ENCODE results near the gene NUP210.
A peak's percentile ranks its signal among the peaks of the same experiment; 100 is the strongest.
"Not testable (repeated sequence)": the region's sequence is repeated elsewhere in the genome, so short reads cannot be mapped to it uniquely, and the experiment has no call there.

The NUP210 gene

DNA sequence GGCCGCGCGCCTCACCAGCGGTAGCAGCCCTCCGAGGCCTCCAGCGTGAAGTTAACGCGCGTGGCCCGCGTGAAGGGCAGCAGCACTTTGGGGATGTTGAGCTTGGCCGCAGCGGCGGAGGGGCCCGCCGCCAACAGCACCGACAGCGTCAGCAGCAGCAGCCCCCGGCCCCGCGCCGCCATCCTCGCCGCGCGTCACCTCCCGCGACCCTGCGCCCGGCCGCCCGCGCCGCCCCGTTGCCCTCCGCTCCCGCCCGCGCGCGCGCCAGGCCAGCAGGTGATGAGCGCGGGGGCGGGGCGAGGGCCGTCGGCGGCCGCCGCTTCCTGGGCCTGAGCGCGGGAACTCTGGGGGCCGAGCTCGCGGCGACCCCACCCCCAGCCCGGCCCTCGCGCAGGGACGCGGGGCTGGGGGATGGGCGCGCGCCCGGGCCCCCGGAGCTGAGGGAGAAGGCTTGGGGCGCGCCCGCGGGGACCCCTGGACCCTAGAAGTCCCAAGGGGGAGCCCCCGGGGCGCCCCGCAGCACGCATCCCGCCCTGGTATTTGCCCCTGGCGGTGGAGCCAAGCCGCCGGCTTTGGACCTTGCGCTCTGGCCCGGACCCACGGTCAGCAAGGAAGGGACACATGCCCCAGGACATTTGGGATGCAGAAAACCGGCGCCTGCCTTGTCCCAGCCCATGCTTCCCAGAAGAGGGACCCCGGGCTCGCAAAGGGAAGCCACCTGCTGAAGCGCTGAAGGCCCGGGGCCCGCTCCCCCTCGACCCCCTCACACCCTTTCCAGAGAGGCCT is at the start of gene NUP210:
TSS of gene NUP210 (minus strand) at position 278 of the 786 bp plus-strand sequence. CDS start at position 182, 96 bp downstream.
- DNase-seq: no peak

DNA sequence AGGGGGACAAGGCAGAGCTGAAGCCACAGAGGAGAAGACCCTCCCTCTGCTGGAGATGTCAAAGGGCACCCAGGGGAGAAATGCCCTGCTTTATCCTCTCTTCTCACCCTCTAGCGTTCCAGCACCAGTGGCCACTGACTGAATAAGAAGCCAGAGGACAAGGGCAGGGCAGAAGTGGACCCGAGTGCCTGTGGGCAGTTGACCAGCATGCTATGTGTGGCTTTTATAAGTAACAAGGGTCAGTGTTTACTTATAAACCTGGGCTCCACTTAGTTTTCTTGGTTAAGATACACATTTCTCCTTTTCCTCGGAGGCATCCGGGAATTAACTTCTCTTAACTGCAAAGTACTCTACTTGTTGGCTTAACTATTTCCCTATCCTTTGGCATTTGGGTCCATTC is 46.7 kb upstream of the NUP210 start:
- no peak for DNase-seq

DNA sequence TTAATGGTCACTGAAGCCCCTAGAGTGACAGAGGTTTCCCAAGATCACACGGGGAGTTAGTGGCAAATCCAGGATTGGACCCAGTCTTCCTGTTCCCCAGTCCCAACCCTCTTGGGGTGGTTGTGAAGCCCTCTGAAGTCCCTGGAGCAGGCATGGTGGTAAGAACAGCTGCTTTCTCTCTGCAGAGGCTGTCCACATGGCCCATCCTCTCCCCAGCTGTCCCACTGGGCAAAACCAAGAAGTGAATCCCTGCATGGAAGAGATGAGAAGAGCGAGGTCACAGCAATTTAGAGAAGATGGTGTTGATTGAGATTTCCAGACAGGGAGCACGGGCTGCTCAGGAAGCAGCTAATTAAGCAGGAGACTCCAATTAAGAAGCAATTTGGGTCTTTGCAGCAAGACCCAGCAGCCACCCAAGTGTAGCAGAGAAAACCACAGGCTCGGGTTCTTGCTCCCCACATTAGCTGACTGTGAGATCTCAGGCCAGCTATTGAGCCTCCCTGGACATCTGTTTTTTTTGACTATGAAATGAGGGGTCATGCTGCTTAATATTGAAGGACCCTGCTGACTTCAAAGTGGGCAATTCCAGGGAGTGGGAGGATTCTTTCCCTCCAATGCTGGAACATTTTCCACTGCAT is 45.2 kb upstream of the NUP210 start:
- no peak for DNase-seq

DNA sequence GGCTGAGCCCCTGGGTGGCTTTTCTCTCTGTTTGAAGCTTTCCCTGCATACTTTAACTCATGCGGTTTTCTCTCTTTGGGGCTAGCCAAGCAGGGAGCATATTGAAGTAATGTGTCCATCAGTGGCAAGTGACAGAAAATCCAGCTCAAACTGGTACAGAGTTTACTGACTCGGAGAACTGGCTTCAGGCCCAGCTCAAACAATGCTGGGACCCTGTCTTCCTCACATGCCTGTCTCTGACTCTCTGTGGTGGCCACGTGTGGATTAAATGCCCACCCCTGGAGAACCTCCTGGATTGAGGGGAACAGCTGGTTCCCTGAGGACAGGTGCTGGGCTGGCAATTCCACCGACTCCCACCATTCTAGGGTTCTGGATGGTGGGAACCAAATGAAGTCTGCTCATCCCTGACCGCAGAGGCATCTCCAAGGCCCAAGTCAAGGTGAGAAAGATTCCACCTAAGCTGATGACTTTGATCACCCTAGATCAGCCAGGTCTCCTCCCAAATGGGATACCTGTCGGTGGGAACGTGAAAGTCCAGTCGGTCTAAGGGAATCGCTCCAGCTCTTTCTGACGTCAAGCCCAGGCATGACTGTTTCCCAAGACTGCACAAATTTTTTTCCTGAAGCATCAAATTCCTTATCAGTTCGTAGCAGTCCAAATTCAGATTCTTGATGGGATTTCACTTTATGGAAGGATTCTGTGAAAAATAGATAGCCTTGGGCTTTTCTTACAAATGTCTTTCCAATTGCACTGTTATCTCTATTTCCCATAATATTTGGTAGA is 43.7 kb upstream of the NUP210 start:
- no peak for DNase-seq

DNA sequence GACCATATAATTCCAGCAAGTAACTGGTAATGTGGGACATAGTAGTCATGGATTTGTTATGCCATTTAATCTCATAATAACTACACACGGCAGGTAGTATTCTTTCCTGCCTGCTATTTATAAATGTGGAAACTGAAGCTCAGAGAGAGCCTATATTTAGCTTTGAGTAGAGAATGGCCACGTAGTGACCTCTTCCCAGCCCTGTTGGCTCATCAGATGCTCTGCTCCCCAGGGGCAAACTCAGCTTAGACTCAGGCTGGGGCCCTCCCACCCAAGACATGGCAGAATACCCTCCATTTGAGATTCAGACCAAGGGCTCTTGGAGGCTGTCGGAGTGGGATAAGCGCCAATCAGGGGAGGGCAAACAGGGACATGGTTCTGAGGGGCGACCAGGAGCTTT is 42.7 kb upstream of the NUP210 start:
- DNase-seq: no peak

DNA sequence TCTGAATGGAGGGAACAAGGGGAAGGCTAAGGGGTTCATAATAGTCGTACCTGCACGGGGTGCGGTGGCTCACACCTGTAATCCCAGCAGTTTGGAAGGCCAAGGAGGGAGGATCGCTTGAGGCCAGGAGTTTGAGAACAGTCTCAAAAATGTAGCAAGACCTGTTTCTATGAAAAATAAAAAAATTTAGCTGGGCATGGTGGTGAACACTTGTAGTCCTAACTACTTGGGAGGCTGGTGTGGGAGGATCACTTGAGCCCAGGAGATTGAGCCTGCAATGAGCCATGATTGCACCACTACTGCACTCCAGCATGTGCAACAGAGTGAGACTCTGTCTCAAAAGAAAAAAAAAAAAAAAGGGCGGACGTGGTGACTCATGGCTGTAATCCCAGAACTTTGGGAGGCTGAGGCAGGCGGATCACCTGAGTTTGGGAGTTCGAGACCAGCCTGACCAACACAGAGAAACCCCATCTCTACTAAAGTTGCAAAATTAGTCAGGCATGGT is 42.1 kb upstream of the NUP210 start:
- DNase-seq: no peak

DNA sequence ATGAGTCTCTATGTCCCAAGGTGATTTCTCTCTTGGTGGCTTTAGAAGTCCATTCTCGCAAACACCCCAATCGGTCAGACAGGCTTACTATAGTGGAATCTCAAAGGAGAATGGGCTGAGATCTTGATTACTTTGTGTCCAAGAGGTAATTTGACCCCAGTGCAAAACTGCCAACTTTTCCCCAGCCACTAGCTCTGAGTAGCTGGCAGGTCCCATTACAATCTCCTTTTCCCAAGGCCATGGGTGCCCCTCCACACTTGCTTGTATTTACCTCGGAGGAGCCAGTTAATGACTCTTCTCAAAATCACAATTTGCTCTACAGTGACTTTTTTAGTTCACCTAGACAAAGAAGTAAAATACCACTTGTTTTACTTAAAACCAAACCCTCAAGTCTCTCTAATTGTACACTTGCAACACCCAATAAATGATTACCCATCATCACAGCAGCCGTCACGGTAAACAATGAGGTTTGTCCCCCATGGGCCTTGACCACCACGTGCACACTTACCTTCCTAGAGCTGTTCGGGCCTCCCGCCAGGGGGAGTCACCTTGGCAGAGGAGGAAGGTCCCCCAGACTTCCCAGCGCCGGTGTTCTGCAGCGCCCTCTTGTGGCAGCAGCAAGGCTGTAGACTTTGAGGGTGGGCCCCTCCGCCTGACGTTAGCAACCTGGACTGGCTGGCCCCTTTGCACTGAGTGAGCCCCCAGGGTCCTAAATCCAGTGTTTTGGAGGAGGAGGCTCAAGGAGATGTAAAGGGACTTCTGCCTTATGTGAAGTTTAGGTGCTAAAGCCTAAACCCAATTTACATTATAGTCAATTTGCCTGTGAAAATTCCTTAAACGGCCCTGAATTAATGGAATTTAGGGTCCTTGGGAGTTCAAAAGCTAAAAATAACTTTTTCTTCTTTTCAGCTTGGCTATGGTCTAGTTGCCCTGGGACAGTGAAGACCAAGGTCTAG is 41.3 kb upstream of the NUP210 start:
- DNase-seq: peak; percentile 11

DNA sequence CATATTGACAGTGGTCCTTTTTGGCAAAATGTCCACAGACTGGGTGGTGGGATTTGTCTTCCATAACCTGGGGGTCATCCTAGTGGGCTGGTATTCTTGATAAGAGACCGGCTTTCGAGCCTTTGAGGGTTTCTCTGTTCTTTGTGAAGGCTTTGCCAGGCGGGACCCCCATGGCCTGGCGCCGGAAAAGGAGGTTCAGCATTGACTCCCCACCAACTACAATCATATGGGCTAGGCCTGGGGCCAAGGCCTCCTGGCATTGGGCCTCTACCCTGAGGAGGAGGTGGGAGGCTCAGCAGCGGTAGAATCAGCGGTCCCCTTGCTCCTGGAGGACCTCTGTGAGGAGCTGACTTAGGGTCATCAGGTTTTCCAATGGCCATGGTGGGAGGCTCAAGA is 40.2 kb upstream of the NUP210 start:
- no peak for DNase-seq

DNA sequence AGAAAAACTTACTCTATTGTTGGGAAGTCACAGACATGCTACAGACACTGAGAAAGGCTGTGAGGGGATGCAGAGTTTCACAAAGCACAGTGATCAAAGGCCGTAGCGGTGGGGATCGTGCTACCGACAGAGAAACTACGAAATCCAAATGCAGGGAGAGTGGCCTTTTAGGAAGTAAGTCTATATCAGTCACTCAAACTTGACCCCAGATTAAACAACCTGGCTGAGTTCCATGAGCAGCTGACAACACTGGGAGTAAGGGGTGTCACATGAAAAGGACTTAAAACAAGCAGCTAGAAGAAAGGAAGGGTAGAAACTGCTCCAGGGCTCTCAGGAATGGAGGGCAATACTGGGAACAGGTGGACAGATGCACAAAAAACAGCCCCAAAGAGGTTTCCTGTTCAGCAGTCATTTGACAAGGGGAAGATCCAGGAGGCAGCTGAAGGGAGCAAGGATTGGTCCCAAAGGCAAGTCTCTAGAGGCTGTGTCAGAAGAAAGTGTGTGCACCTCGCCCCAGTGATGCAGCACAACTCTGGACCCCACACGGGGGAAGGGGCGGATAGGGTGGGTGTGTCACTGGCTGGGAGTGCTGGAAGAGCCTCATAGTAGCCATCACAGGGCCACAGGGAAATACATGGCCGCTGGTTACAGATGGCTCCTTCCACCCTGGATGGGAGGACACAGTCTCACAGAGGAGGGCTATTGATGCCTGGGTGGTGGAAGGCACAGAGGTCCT is 39.7 kb upstream of the NUP210 start:
- DNase-seq: no peak

DNA sequence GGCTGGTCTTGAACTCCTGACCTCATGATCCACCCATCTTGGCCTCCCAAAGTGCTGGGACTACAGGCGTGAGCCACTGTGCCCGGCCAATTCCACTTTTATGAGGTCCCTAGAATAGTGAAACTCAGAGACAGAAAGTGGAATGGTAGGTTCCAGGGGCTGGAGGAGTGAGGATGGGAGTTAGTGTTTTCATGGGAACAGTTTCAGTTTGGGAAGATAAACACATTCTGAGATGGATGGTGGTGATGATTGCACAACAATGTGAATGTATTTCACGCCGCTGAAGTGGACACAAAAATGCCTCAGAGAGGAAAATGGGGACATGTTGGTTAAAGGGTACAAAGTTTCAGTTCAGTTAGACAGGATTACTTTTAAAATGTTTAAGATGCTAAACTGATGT is 37.5 kb upstream of the NUP210 start:
- DNase-seq: no peak

DNA sequence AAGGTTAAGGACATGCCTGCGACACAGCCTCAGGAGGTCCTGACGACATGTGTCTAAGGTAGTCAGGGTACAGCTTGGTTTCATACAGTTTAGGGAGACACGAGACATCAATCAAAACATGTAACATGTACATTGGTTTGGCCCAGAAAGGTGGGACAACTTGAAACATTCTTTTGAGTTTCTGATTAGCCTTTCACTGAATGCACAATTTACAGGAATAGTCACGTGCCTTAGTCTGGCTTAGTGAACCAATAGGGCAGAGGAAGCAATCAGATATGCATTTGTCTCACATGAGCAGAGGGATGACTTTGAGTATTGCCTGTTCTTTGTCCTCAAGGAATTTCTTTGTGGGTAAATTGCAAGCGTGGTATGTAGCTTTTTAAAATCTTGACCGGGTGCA is 35.5 kb upstream of the NUP210 start:
- no peak for DNase-seq

DNA sequence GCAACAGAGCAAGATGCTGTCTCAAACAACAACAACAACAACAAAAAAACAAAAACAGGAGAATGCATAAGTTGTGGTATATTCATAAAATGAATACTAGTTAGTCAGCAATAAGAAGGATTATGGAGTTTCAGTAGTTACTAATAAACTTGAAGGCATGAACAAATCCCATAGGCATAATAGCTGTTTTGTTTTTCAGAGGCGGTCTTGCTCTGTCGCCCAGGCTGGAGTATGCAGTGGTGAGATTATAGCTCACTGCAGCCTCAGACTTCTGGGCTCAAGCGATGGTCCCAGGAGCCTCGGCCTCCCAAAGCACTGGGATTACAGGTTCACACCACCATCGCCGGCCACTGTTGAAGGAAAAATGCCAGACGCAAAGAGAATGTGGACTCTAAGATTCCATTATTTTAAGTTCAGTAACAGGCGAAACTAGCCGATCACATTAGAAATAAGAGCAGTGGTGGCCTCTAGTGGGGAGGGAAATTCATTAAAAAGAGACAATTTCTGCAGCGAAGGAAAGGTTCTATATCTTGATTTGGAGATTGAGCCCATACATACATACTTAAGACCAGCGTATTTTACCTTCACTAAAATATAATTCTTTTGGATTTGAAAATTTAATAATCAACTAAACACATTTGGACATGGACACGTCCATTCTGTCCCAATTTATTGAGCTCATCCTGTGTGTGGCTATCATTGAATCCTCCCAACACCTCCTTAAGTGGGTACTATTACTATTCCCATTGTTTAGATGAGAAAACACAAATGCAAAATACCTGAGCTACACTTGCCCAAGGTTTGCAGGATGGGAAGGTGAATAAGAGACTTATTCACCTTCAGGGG is 32.6 kb upstream of the NUP210 start:
- peak; percentile 71 for DNase-seq

DNA sequence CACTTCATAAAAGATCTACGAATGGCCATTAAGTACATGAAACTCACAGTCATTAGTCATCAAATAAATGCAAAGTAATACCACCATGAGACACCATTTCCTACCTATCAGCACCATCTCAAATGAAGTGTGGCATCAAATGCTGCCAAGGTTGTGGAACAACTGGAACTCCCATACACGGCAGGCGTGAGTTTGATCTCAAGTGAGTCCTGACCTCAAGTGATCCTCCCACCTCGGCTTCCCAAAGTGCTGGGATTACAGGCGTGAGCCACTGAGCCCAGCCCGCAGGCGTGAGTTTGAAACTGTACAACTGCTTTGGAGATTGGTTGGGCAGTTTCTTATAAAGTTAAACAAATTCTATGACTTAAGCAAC is 31.2 kb upstream of the NUP210 start:
- DNase-seq: peak; percentile 44

DNA sequence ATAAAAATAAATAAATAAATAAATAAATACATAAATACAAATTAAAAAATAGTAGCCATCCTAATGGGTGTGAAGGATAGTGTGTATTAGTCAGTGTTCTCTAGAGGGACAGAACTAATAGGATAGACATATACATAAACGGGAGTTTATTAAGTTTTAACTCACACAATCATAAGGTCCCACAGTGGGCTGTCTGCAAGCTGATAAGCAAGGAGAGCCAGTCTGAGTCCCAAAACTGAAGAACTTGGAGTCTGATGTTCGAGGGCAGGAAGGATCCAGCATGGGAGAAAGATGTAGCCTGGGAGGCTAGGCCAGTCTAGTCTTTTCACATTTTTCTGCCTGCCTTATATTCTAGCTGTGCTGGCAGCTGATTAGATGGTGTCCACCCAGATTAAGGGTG is 22.8 kb upstream of the NUP210 start:
- not testable (repeated sequence) for DNase-seq

DNA sequence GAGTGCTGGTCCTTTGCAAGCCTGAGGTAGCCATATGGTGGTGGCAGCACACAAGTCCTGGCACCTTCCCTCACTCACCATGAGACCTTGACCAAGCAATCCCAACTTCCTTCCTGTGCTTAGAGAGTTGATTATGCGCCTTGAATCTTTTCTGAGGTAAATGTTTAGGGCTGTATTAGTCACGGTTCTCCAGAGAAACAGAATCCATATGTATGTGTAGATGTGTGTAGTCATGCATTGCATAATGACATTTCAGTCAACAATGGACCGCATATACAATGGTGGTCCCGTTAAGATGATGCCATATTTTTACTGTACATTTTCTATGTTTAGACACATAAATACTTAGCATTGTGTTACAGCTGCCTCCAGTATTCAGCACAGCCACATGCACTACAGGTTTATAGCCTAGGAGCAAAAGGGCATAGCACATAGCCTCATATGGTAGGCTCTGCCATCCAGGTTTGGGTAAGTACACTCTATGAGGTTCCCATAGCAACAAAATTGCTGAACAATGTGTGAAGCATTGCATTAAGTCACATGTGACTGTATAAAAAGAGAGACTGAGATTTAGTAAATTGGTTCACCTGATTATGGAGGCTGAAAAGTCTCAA is 20.2 kb upstream of the NUP210 start:
- no peak for DNase-seq

DNA sequence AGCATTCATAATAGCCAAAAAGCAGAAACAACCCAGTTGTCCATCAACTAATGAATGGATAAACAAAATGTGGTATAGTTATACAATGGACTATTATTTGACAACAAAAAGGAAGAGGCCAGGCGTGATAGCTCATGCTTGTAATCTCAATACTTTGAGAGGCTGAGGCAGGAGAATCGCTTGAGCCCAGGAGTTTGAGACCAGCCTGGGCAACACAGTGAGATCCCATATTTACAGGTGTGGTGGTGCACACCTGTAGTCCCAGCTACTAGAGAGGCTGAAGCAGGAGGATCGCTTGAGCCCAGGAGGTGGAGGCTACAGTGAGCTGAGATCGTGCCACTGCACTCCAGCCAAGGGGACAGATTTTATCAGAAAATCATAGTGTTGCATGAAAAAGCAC is 16.1 kb upstream of the NUP210 start:
- not testable (repeated sequence) for DNase-seq

DNA sequence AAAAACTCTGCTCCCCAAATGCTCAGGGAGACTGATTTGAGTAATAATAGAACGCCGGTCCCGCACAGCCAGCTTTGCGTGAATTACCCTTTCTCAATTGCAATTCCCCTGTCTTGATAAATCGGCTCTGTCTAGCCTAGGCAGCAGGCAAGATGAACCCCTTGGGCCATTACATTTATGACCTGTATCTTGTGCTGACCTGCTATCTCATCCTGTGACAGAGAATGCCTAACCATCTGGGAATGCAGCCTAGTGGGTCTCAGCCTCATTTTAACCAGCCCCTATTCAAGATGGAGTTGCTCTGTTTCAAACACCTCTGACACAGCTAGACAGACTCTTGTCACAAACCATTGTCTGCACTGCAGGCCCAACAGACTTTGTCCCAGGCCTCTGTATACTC is 13.8 kb upstream of the NUP210 start:
- no peak for DNase-seq

DNA sequence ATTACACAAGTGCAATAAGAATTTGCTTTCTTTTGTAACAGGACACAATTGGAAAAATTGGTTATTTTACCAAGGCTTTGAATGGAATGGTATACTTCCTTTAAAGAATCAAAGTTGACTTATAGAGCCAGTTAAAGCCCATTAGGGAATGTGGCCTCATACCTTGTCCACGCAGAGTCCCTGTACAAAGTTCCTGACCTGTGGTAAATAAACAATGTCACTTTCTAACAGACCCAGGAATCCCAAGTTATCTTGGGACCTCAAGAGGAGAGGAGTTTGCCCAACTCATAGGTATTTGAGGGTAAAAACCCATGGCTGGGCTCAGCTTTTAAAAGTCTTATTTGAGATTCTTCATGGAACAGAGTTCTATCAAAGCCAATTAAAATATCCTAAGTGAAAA is 12.0 kb upstream of the NUP210 start:
- no peak for DNase-seq

DNA sequence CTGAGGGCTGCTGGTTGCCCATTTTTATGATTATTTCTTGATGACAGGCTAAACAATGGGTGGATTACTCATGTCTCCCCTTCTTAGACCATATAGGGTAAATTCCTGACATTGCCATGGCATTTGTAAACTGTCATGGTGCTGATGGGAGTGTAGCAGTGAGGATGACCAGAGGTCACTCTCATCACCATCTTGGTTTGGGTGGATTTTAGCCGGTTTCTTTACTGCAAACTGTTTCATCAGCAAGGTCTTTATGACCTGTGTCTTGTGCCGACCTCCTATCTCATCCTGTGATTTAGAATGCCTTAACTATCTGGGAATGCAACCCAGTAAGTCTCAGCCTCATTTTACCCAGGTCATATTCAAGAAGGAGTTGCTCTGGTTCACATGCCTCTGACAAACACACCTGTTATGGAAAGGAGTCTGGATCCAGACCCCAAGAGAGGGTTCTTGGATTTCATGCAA is 10.3 kb upstream of the NUP210 start:
- not testable (repeated sequence) for DNase-seq

DNA sequence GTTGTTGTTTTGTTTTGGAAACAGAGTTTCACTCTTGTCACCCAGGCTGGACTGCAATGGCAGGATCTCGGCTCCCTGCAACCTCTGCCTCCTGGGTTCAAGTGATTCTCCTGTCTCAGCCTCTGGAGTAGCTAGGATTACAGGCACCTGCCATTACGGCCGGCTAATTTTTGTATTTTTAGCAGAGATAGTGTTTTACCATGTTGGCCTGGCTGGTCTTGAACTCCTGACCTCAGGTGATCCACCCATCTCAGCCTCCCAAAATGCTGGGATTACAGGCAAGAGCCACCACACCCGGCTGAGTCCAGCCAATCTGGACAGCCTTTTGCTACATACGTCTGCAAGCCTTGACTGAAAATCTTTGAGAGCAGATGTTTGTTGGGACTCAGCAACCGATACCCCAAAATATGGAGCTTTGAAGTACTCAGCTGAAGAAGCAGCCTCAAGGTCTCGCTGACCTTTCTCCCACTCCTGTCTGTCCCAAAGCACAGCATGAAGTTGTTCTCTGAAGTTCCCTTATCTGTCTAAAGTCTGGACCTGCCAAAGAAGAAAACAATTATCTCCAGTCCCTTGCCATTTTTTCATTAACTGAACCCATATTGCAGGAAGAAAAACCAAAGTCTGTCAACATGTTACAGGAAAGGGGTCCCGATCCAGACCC is 9.6 kb upstream of the NUP210 start:
- DNase-seq: no peak
